HCT116 (cell line): ENCODE results near the gene SUSD2. TPM values are rescaled to one million over a fixed set of nuclear protein-coding genes. Genes with fewer than 3 reads are reported as not detected.

Experiments
- ATAC-seq: fragments of 200-7000 bp; cut with Tn5 transposase; 2 replicates; pipeline ENCODE4 v1.9.1; 2020; ENCODE audit warnings: mild to moderate bottlenecking, moderate library complexity
- BruUV-seq: library from RNA; stranded (reverse); fragments of 400-500 nt; replicated peaks from 2 replicates; lab custom pipeline; 2021; lab: Mats Ljungman, UMichigan
- CTCF ChIA-PET: fragments of 300-600 bp; sonication (Branson Sonifier 250); formaldehyde crosslinking; loops from one replicate; lab custom pipeline; 2021; ENCODE audit warnings: antibody characterized with exemption; lab: Charles Lee
- POLR2A ChIA-PET: fragments of 300-600, 350-600 bp; sonication (Branson Sonifier 250); formaldehyde crosslinking; loops from one replicate; lab custom pipeline; 2021; ENCODE audit warnings: antibody characterized with exemption; lab: Charles Lee
- RAD21 ChIA-PET, 2 experiments: fragments of 300-600 bp; sonication (Branson Sonifier 250); formaldehyde crosslinking; loops; one replicate each; lab custom pipeline; 2023; ENCODE audit warnings: low total read pairs in 2 of 2; ENCODE audit not compliant: uncharacterized antibody in 2 of 2, unreplicated experiment in 2 of 2, low non-redundant PET in 1 of 2; lab: Charles Lee
- DNase-seq: peaks from one replicate; pipeline ENCODE4 v3.0.0-alpha.2; 2010; ENCODE audit warnings: low read depth, low spot score
- H2AFZ ChIP-seq: fragments of 200-600 bp; shearing (Covaris generic), sonication (generic); 2 replicates; pipeline ENCODE4 v1.6.1; 2017; ENCODE audit warnings: low read depth, mixed run types, mixed read lengths, antibody characterized with exemption, low read length; ENCODE audit not compliant: poor library complexity, severe bottlenecking
- H3K27ac ChIP-seq: 2 replicates; pipeline ENCODE4 v1.5.1; 2012; ENCODE audit warnings: low read depth, low read length
- H3K27me3 ChIP-seq: fragments of 200-600 bp; sonication (generic); 2 replicates; pipeline ENCODE4 v1.6.1; 2016; ENCODE audit warnings: mixed run types, low read length, mixed read lengths; ENCODE audit not compliant: insufficient read depth
- H3K36me3 ChIP-seq, 2 experiments: fragments of 200-500 bp in 1 of 2; fragments of 200-600 bp in 1 of 2; sonication (Bioruptor generic) in 1 of 2; sonication (generic) in 1 of 2; 2 replicates each; pipeline versions ENCODE4 v1.5.1 to v1.6.1; 2014 to 2016; ENCODE audit warnings: low read length in 2 of 2, inconsistent platforms in 1 of 2, mixed read lengths in 1 of 2, mixed run types in 1 of 2; ENCODE audit not compliant: insufficient read depth in 2 of 2, control insufficient read depth in 1 of 2
- H3K4me1 ChIP-seq, 2 experiments: fragments of 200-600 bp in 1 of 2; sonication (generic) in 1 of 2; 2 replicates each; pipeline versions ENCODE4 v1.5.1 to v1.6.1; 2012 to 2017; ENCODE audit warnings: low read length in 2 of 2, inconsistent platforms in 1 of 2, mild to moderate bottlenecking in 1 of 2, mixed read lengths in 1 of 2, mixed run types in 1 of 2, moderate library complexity in 1 of 2; ENCODE audit not compliant: insufficient read depth in 2 of 2, control insufficient read depth in 1 of 2
- H3K4me2 ChIP-seq: fragments of 200-600 bp; sonication (generic); 2 replicates; pipeline ENCODE4 v1.6.1; 2017; ENCODE audit warnings: mixed run types, low read length, mixed read lengths
- H3K4me3 ChIP-seq, 2 experiments: fragments of 200-600 bp in 1 of 2; sonication (generic) in 1 of 2; replicated peaks in 1 of 2; 2 replicates each; pipeline ENCODE4 v1.5.1; 2011 to 2016; ENCODE audit warnings: low read length in 2 of 2, control low read depth in 1 of 2, low read depth in 1 of 2, mild to moderate bottlenecking in 1 of 2, mixed read lengths in 1 of 2, mixed run types in 1 of 2
- H3K79me2 ChIP-seq: fragments of 200-600 bp; sonication (generic); 2 replicates; pipeline ENCODE4 v1.6.1; 2017; ENCODE audit warnings: mild to moderate bottlenecking, mixed run types, low read length, moderate library complexity, mixed read lengths; ENCODE audit not compliant: insufficient read depth
- H3K9ac ChIP-seq: fragments of 200-600 bp; sonication (generic); 2 replicates; pipeline ENCODE4 v1.6.1; 2016; ENCODE audit warnings: low read length, mixed read lengths
- H3K9me2 ChIP-seq: fragments of 200-600 bp; sonication (generic), shearing (Covaris generic); 2 replicates; pipeline ENCODE4 v1.6.1; 2017; ENCODE audit warnings: mixed run types, mild to moderate bottlenecking, moderate library complexity; ENCODE audit not compliant: insufficient read depth
- H3K9me3 ChIP-seq, 2 experiments: fragments of 200-500 bp in 1 of 2; fragments of 200-600 bp in 1 of 2; sonication (Bioruptor generic) in 1 of 2; sonication (generic) in 1 of 2; 2 replicates each; pipeline ENCODE4 v1.6.1; 2014 to 2017; ENCODE audit warnings: low read length in 2 of 2, mixed read lengths in 2 of 2, inconsistent platforms in 1 of 2, low read depth in 1 of 2, mild to moderate bottlenecking in 1 of 2, mixed run types in 1 of 2, moderate library complexity in 1 of 2; ENCODE audit not compliant: control insufficient read depth in 1 of 2, insufficient read depth in 1 of 2
- H4K20me1 ChIP-seq: fragments of 200-600 bp; sonication (generic), shearing (Covaris generic); 2 replicates; pipeline ENCODE4 v1.6.1; 2017; ENCODE audit warnings: mixed run types, mild to moderate bottlenecking, moderate library complexity; ENCODE audit not compliant: insufficient read depth
- ATF3 ChIP-seq: IDR thresholded peaks from 2 replicates; pipeline ENCODE4 v1.6.1; 2012
- CBX3 ChIP-seq: IDR thresholded peaks from 2 replicates; pipeline ENCODE4 v1.6.1; 2012; ENCODE audit warnings: low read depth
- EZH2 ChIP-seq: fragments of 200-600 bp; sonication (generic); IDR thresholded peaks from 2 replicates; pipeline ENCODE4 v1.6.1; 2017; ENCODE audit warnings: antibody characterized with exemption, mixed run types
- FOSL1 ChIP-seq: IDR thresholded peaks from 2 replicates; pipeline ENCODE4 v1.6.1; 2012; ENCODE audit warnings: low read depth
- POLR2AphosphoS5 ChIP-seq: IDR thresholded peaks from 2 replicates; pipeline ENCODE4 v1.6.1; 2011; ENCODE audit warnings: mild to moderate bottlenecking, low read depth, low read length, moderate library complexity
- SP1 ChIP-seq: IDR thresholded peaks from 2 replicates; pipeline ENCODE4 v1.6.1; 2012; ENCODE audit warnings: low read depth
- YY1 ChIP-seq: IDR thresholded peaks from 2 replicates; pipeline ENCODE4 v1.6.1; 2011; ENCODE audit warnings: low read length, low read depth, moderate library complexity, mild to moderate bottlenecking; ENCODE audit not compliant: insufficient replicate concordance; ENCODE audit errors: extremely low read depth
- intact Hi-C: fragments of 100-400 bp; cut with micrococcal nuclease; formaldehyde crosslinking; loops from 2 replicates; pipeline ENCODE4 v1.10.0; 2022
- total RNA-seq: library from RNA; stranded (reverse); gene quantifications from one replicate; pipeline ENCODE4 v1.2.1, GENCODE V29; 2021; ENCODE audit not compliant: unreplicated experiment
- TF ChIP-seq, protein P1 (sequence below), 3 experiments: fragments of 200-600 bp in 1 of 3; sonication (generic) in 1 of 3; IDR thresholded peaks in 2 of 3; conservative IDR thresholded peaks in 1 of 3; 2 replicates each; pipeline ENCODE4 v1.5.1; 2012 to 2017; ENCODE audit warnings: low read depth in 2 of 3, low read length in 2 of 3, antibody characterized with exemption in 1 of 3, borderline replicate concordance in 1 of 3, control low read depth in 1 of 3, mild to moderate bottlenecking in 1 of 3, mixed read lengths in 1 of 3, mixed run types in 1 of 3, moderate library complexity in 1 of 3; ENCODE audit not compliant: insufficient read depth in 1 of 3
- TF ChIP-seq, protein P2 (sequence below): IDR thresholded peaks from 2 replicates; pipeline ENCODE4 v1.6.1; 2012
- TF ChIP-seq, protein P3 (sequence below): IDR thresholded peaks from 2 replicates; pipeline ENCODE4 v1.6.1; 2012; ENCODE audit warnings: low read depth

SUSD2 gene
- total RNA-seq, 1 experiment from 2014 or later = 6.6 TPM

- TF ChIP-seq, protein P1, sequence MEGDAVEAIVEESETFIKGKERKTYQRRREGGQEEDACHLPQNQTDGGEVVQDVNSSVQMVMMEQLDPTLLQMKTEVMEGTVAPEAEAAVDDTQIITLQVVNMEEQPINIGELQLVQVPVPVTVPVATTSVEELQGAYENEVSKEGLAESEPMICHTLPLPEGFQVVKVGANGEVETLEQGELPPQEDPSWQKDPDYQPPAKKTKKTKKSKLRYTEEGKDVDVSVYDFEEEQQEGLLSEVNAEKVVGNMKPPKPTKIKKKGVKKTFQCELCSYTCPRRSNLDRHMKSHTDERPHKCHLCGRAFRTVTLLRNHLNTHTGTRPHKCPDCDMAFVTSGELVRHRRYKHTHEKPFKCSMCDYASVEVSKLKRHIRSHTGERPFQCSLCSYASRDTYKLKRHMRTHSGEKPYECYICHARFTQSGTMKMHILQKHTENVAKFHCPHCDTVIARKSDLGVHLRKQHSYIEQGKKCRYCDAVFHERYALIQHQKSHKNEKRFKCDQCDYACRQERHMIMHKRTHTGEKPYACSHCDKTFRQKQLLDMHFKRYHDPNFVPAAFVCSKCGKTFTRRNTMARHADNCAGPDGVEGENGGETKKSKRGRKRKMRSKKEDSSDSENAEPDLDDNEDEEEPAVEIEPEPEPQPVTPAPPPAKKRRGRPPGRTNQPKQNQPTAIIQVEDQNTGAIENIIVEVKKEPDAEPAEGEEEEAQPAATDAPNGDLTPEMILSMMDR (IDR thresholded peaks at IDR 0.05 in 2 of 3, conservative IDR thresholded peaks at IDR 0.05 in 1 of 3; ENCODE audit: borderline replicate concordance in 1 of 3, insufficient read depth in 1 of 3, low read depth in 2 of 3, low read length in 2 of 3) = no peak
- no peak for TF ChIP-seq EZH2
- TF ChIP-seq POLR2AphosphoS5 = no peak
- TF ChIP-seq CBX3 = no peak
- TF ChIP-seq YY1 = no peak
- no peak for TF ChIP-seq SP1
- TF ChIP-seq, protein P2, sequence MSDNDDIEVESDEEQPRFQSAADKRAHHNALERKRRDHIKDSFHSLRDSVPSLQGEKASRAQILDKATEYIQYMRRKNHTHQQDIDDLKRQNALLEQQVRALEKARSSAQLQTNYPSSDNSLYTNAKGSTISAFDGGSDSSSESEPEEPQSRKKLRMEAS = no peak
- TF ChIP-seq, protein P3, sequence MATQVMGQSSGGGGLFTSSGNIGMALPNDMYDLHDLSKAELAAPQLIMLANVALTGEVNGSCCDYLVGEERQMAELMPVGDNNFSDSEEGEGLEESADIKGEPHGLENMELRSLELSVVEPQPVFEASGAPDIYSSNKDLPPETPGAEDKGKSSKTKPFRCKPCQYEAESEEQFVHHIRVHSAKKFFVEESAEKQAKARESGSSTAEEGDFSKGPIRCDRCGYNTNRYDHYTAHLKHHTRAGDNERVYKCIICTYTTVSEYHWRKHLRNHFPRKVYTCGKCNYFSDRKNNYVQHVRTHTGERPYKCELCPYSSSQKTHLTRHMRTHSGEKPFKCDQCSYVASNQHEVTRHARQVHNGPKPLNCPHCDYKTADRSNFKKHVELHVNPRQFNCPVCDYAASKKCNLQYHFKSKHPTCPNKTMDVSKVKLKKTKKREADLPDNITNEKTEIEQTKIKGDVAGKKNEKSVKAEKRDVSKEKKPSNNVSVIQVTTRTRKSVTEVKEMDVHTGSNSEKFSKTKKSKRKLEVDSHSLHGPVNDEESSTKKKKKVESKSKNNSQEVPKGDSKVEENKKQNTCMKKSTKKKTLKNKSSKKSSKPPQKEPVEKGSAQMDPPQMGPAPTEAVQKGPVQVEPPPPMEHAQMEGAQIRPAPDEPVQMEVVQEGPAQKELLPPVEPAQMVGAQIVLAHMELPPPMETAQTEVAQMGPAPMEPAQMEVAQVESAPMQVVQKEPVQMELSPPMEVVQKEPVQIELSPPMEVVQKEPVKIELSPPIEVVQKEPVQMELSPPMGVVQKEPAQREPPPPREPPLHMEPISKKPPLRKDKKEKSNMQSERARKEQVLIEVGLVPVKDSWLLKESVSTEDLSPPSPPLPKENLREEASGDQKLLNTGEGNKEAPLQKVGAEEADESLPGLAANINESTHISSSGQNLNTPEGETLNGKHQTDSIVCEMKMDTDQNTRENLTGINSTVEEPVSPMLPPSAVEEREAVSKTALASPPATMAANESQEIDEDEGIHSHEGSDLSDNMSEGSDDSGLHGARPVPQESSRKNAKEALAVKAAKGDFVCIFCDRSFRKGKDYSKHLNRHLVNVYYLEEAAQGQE = no peak
Measured at GRCh38 chr22:24161909-24162308, 19.4 kb upstream of the SUSD2 start (continued).

- ATAC-seq = no peak
- Histone ChIP-seq H3K27me3 (no peaks in the 10 kb centered on the region), H4K20me1 (no peaks in the 10 kb centered on the region), H3K36me3 (peaks cover 0 to 4% of the 10 kb centered on the region in 2 experiments; a peak in 2 of 4 replicates), H3K4me2 (no peak overlapping the region), H2AFZ (no peak overlapping the region), H3K79me2 (no peaks in the 10 kb centered on the region), H3K9ac (no peak overlapping the region), H3K27ac (no peak overlapping the region), H3K4me3 (no peak overlapping the region), H3K9me2 (no peaks in the 10 kb centered on the region), H3K9me3 (no peaks in the 10 kb centered on the region), H3K4me1 (peaks cover 5 to 9% of the 10 kb centered on the region in 2 experiments)
- TF ChIP-seq FOSL1 = no peak
- no peak for TF ChIP-seq ATF3
- ChIA-PET CTCF (no interaction called here), RAD21 (no interaction called here), POLR2A (no interaction called here)
- no peak for DNase-seq
- BruUV-seq = no TSS peak
- intact Hi-C loops = no loop called here
Measured at GRCh38 chr22:24162436-24162835, 18.9 kb upstream of the SUSD2 start.
